B cell (primary cell): Measurements from ENCODE around the gene SI. TPM values are rescaled to one million over a fixed set of nuclear protein-coding genes. Genes with fewer than 3 reads are reported as not detected.

Experiments used
- ATAC-seq: fragments of 200-7000 bp; cut with Tn5 transposase; one replicate; pipeline ENCODE4 v1.10.0; 2021; ENCODE audit warnings: low read depth, mild to moderate bottlenecking, moderate number of reproducible peaks, moderate library complexity
- CTCF ChIA-PET: fragments of 350-600 bp; sonication (Branson Sonifier 250); formaldehyde crosslinking; loops from one replicate; lab custom pipeline; 2021; ENCODE audit warnings: antibody characterized with exemption, inconsistent platforms; lab: Charles Lee
- POLR2A ChIA-PET: fragments of 350-600 bp; sonication (Branson Sonifier 250); formaldehyde crosslinking; loops from one replicate; lab custom pipeline; 2021; ENCODE audit warnings: antibody characterized with exemption; lab: Charles Lee
- DNase-seq: peaks from one replicate; pipeline ENCODE4 v3.0.0; 2013
- H2AFZ ChIP-seq: 2 replicates; pipeline ENCODE4 v1.6.1; 2012; ENCODE audit warnings: mild to moderate bottlenecking, low read depth, low read length; ENCODE audit not compliant: insufficient read depth, poor library complexity, severe bottlenecking
- H3K27ac ChIP-seq, 2 donors: 1 replicate in 1 of 2; 2 replicates in 1 of 2; pipeline ENCODE4 v1.5.1; 2012 to 2013; ENCODE audit warnings: low read length in 2 of 2, mild to moderate bottlenecking in 2 of 2, moderate library complexity in 1 of 2
- H3K27me3 ChIP-seq, 4 experiments: fragments of 200-600 bp in 1 of 4; sonication (generic) in 1 of 4; replicated peaks in 1 of 4; 1 replicate in 2 of 4; 2 replicates in 2 of 4; pipeline versions ENCODE4 v1.6.1 to v1.7.0; 2013 to 2016; ENCODE audit warnings: low read length in 3 of 4, mild to moderate bottlenecking in 2 of 4, mixed read lengths in 1 of 4, moderate library complexity in 1 of 4; ENCODE audit not compliant: insufficient read depth in 4 of 4, control insufficient read depth in 3 of 4; ENCODE audit errors: control extremely low read depth in 1 of 4
- H3K36me3 ChIP-seq, 2 experiments: replicated peaks in 1 of 2; 1 replicate in 1 of 2; 2 replicates in 1 of 2; pipeline versions ENCODE4 v1.6.1 to v1.7.1; 2013; ENCODE audit warnings: low read length in 1 of 2; ENCODE audit not compliant: insufficient read depth in 2 of 2, control insufficient read depth in 1 of 2; ENCODE audit errors: control extremely low read depth in 1 of 2, extremely low read depth in 1 of 2
- H3K4me1 ChIP-seq, 2 donors: fragments of 200-600 bp in 1 of 2; sonication (generic) in 1 of 2; 1 replicate in 1 of 2; 2 replicates in 1 of 2; pipeline versions ENCODE4 v1.5.1 to v1.6.1; 2013 to 2017; ENCODE audit warnings: low read length in 2 of 2; ENCODE audit not compliant: control insufficient read depth in 2 of 2, insufficient read depth in 2 of 2
- H3K4me2 ChIP-seq: replicated peaks from 2 replicates; pipeline ENCODE3; 2012; ENCODE audit warnings: mild to moderate bottlenecking, low read depth, low read length; ENCODE audit not compliant: poor library complexity, severe bottlenecking
- H3K4me3 ChIP-seq, 5 experiments: fragments of 200-600 bp in 1 of 5; sonication (generic) in 1 of 5; 1 replicate in 3 of 5; 2 replicates in 2 of 5; pipeline versions ENCODE4 v1.5.1 to v1.7.0; 2011 to 2016; ENCODE audit warnings: low read length in 4 of 5, mild to moderate bottlenecking in 4 of 5, low read depth in 2 of 5, control low read depth in 1 of 5, moderate library complexity in 1 of 5; ENCODE audit not compliant: insufficient read depth in 1 of 5; ENCODE audit errors: control extremely low read depth in 1 of 5, extremely low read depth in 1 of 5
- H3K79me2 ChIP-seq: fragments of 200-600 bp; sonication (generic); one replicate; pipeline ENCODE4 v1.6.0; 2016; ENCODE audit warnings: low read length; ENCODE audit not compliant: control insufficient read depth, insufficient read depth
- H3K9ac ChIP-seq: fragments of 200-600 bp; sonication (generic); 2 replicates; pipeline ENCODE4 v1.6.1; 2017; ENCODE audit warnings: mild to moderate bottlenecking, low read length, moderate library complexity
- H3K9me3 ChIP-seq, 3 donors: one replicate each; pipeline versions ENCODE4 v1.6.1 to v1.7.1; 2013; ENCODE audit warnings: low read length in 2 of 3; ENCODE audit not compliant: control insufficient read depth in 2 of 3, insufficient read depth in 1 of 3; ENCODE audit errors: control extremely low read depth in 1 of 3
- H4K20me1 ChIP-seq: 2 replicates; pipeline ENCODE4 v1.6.0; 2012; ENCODE audit warnings: mild to moderate bottlenecking, low read length; ENCODE audit not compliant: insufficient read depth, control insufficient read depth, poor library complexity, severe bottlenecking
- H3K27ac Mint-ChIP-seq: one replicate; pipeline ENCODE4 v1.8.0; 2021; ENCODE audit warnings: mixed read lengths
- H3K27me3 Mint-ChIP-seq: one replicate; pipeline ENCODE4 v1.8.0; 2021; ENCODE audit warnings: mixed read lengths
- H3K4me1 Mint-ChIP-seq: one replicate; pipeline ENCODE4 v1.8.0; 2021; ENCODE audit warnings: mixed read lengths
- H3K4me3 Mint-ChIP-seq: one replicate; pipeline ENCODE4 v1.8.0; 2021; ENCODE audit warnings: mixed read lengths
- H3K9me3 Mint-ChIP-seq: one replicate; pipeline ENCODE4 v1.8.0; 2022; ENCODE audit warnings: mixed read lengths; ENCODE audit not compliant: insufficient read depth
- EZH2 ChIP-seq: IDR thresholded peaks from 2 replicates; pipeline ENCODE4 v1.6.1; 2012; ENCODE audit warnings: borderline replicate concordance, low read depth, mild to moderate bottlenecking, moderate library complexity, low read length; ENCODE audit not compliant: insufficient read depth, poor library complexity, severe bottlenecking
- WGBS: methylation state at CpG from one replicate; pipeline ENCODE4 v1.1.5; 2013; ENCODE audit warnings: missing lambda C conversion rate; ENCODE audit not compliant: insufficient coverage; 5-methylcytosine and 5-hydroxymethylcytosine counted together
- intact Hi-C: fragments of 100-400 bp; cut with micrococcal nuclease; formaldehyde crosslinking; loops from one replicate; pipeline ENCODE4 v1.10.0; 2022
- polyA plus RNA-seq: library from polyadenylated mRNA; depleted of rRNA; stranded (reverse); fragments of >200 nt; gene quantifications from 2 replicates; pipeline ENCODE4 v1.2.3, GENCODE V29; 2012
- total RNA-seq, 2 donors: library from RNA; stranded (reverse); fragments of 120-200 nt in 1 of 2; gene quantifications; 1 replicate in 1 of 2; 2 replicates in 1 of 2; pipeline versions ENCODE4 v1.2.3 to v1.2.4, GENCODE V29; 2013 to 2022
- TF ChIP-seq, protein P1 (sequence below): fragments of 200-600 bp; IDR thresholded peaks from one replicate; pipeline ENCODE4 v1.8.0; 2022; ENCODE audit warnings: antibody characterized with exemption, mild to moderate bottlenecking

Gene SI
- total and polyA plus RNA-seq, 2 donors (not counting 1 experiment from before 2014, with no cell fraction given) = not detected

DNA sequence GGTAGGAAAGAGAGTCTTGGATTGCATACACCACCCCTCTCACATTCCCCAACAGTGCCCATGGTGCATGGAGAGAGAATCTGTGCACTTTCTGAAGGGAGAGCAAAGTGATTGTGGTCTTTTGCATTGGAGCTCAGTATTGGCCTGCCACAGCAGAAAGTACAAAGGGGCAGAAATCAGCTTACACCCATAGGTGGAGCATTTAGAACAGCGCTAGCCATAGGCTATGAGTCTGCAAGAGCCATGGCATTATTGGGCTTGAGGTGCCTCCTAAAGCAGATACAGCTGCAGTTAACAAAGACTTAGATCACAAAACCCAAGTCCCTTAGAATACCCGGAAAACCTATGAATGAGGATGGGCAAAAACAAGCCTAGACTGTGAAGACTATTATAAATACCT, 21.8 kb downstream of the SI start:
- Histone ChIP-seq H3K9me3 (no peaks in the 10 kb centered on the region), H3K36me3 (no peaks in the 10 kb centered on the region), H3K4me2 (no peak overlapping the region), H3K4me3 (no peak overlapping the region), H3K79me2 (no peaks in the 10 kb centered on the region), H4K20me1 (no peaks in the 10 kb centered on the region), H2AFZ (no peak overlapping the region), H3K4me1 (no peaks in the 10 kb centered on the region), H3K27me3 (no peaks in the 10 kb centered on the region), H3K9ac (no peak overlapping the region), H3K27ac (no peak overlapping the region)
- Mint-ChIP-seq H3K4me1 (no peaks in the 10 kb centered on the region), H3K27me3 (no peaks in the 10 kb centered on the region), H3K27ac (no peak overlapping the region), H3K4me3 (no peak overlapping the region), H3K9me3 (no peaks in the 10 kb centered on the region)
- CTCF ChIA-PET = no interaction called here
- TF ChIP-seq, protein P1, sequence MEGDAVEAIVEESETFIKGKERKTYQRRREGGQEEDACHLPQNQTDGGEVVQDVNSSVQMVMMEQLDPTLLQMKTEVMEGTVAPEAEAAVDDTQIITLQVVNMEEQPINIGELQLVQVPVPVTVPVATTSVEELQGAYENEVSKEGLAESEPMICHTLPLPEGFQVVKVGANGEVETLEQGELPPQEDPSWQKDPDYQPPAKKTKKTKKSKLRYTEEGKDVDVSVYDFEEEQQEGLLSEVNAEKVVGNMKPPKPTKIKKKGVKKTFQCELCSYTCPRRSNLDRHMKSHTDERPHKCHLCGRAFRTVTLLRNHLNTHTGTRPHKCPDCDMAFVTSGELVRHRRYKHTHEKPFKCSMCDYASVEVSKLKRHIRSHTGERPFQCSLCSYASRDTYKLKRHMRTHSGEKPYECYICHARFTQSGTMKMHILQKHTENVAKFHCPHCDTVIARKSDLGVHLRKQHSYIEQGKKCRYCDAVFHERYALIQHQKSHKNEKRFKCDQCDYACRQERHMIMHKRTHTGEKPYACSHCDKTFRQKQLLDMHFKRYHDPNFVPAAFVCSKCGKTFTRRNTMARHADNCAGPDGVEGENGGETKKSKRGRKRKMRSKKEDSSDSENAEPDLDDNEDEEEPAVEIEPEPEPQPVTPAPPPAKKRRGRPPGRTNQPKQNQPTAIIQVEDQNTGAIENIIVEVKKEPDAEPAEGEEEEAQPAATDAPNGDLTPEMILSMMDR = no peak
- TF ChIP-seq EZH2 = no peak
- 96% methylated on average over 2 of the region's 2 CpGs for WGBS
- ATAC-seq (no peak), DNase-seq (no peak)
- intact Hi-C loops = no loop called here
- POLR2A ChIA-PET = no interaction called here

- WGBS = no CpG with 5 or more reads among the region's 1 CpG
- Histone ChIP-seq H3K27me3 (no peaks in the 10 kb centered on the region), H3K9ac (no peak overlapping the region), H3K4me3 (no peak overlapping the region), H3K4me2 (no peak overlapping the region), H3K4me1 (no peaks in the 10 kb centered on the region), H3K27ac (no peak overlapping the region), H3K79me2 (no peaks in the 10 kb centered on the region), H4K20me1 (no peaks in the 10 kb centered on the region), H2AFZ (no peak overlapping the region), H3K36me3 (no peaks in the 10 kb centered on the region), H3K9me3 (no peaks in the 10 kb centered on the region)
- TF ChIP-seq, protein P1 = no peak
- TF ChIP-seq EZH2 = no peak
- Mint-ChIP-seq H3K27me3 (no peaks in the 10 kb centered on the region), H3K27ac (no peak overlapping the region), H3K4me1 (no peaks in the 10 kb centered on the region), H3K4me3 (no peak overlapping the region), H3K9me3 (no peaks in the 10 kb centered on the region)
- intact Hi-C loops = no loop called here
- CTCF ChIA-PET = no interaction called here
- DNase-seq = no peak
- no peak for ATAC-seq
- POLR2A ChIA-PET = no interaction called here
Observed at GRCh38 chr3:165040186-165040585, 38.1 kb downstream of the SI start.
